PC-3 (cell line): ENCODE data around the gene GNB5. TPM values are rescaled to one million over a fixed set of nuclear protein-coding genes. Genes with fewer than 3 reads are reported as not detected.

ENCODE experiments used
- ATAC-seq: fragments of 200-7000 bp; cut with Tn5 transposase; 2 replicates; pipeline ENCODE4 v1.9.1; 2020; ENCODE audit warnings: mild to moderate bottlenecking, moderate library complexity
- BruUV-seq: library from RNA; stranded (reverse); fragments of 400-500 nt; replicated peaks from 2 replicates; lab custom pipeline; 2021; lab: Mats Ljungman, UMichigan
- CTCF ChIA-PET: fragments of 300-600 bp; sonication (Branson Sonifier 250); formaldehyde crosslinking; loops from one replicate; lab custom pipeline; 2022; ENCODE audit warnings: antibody characterized with exemption; lab: Charles Lee
- POLR2A ChIA-PET: fragments of 300-600 bp; sonication (Branson Sonifier 250); formaldehyde crosslinking; loops from one replicate; lab custom pipeline; 2022; ENCODE audit warnings: antibody characterized with exemption; ENCODE audit not compliant: unreplicated experiment; lab: Charles Lee
- DNase-seq: peaks from one replicate; pipeline ENCODE4 v3.0.0-alpha.2; 2015
- H2AFZ ChIP-seq: fragments of 300-600 bp; sonication (generic); 2 replicates; pipeline ENCODE4 v1.6.0; 2016; ENCODE audit warnings: antibody characterized with exemption, low read length
- H3F3A ChIP-seq: fragments of 300-600 bp; sonication (generic); one replicate; pipeline ENCODE4 v1.6.0; 2017; ENCODE audit warnings: antibody characterized with exemption, low read length, control low read depth, mild to moderate bottlenecking; ENCODE audit not compliant: unreplicated experiment
- H3K27ac ChIP-seq: fragments of 300-600 bp; sonication (generic); 2 replicates; pipeline ENCODE4 v1.5.1; 2016; ENCODE audit warnings: mild to moderate bottlenecking, low read length
- H3K27me3 ChIP-seq: fragments of 300-600 bp; sonication (generic); 2 replicates; pipeline ENCODE4 v1.6.1; 2016; ENCODE audit warnings: low read length, mixed read lengths
- H3K36me3 ChIP-seq: fragments of 300-600 bp; sonication (generic); 2 replicates; pipeline ENCODE4 v1.6.1; 2016; ENCODE audit warnings: low read depth, mixed run types, low read length, mixed read lengths
- H3K4me1 ChIP-seq: fragments of 300-600 bp; sonication (generic); 2 replicates; pipeline ENCODE4 v1.5.1; 2016; ENCODE audit warnings: low read length; ENCODE audit not compliant: insufficient read depth
- H3K4me2 ChIP-seq: fragments of 300-600 bp; sonication (generic); 2 replicates; pipeline ENCODE4 v1.6.0; 2016; ENCODE audit warnings: low read length
- H3K4me3 ChIP-seq: fragments of 300-600 bp; sonication (generic); 2 replicates; pipeline ENCODE4 v1.5.1; 2016; ENCODE audit warnings: mild to moderate bottlenecking, low read length, mixed read lengths
- H3K79me2 ChIP-seq: fragments of 300-600 bp; sonication (generic); 2 replicates; pipeline ENCODE4 v1.6.1; 2017; ENCODE audit warnings: low read length, mixed read lengths
- H3K9ac ChIP-seq: fragments of 300-600 bp; sonication (generic); 2 replicates; pipeline ENCODE4 v1.6.0; 2016; ENCODE audit warnings: mild to moderate bottlenecking, low read length
- H3K9me2 ChIP-seq: fragments of 300-600 bp; sonication (generic); replicated peaks from 2 replicates; pipeline ENCODE4 v1.6.1; 2016; ENCODE audit warnings: mixed run types, low read length, mixed read lengths
- H3K9me3 ChIP-seq: fragments of 300-600 bp; sonication (generic); 2 replicates; pipeline ENCODE4 v1.6.1; 2016; ENCODE audit warnings: low read length, mixed read lengths
- H4K20me1 ChIP-seq: fragments of 300-600 bp; sonication (generic); 2 replicates; pipeline ENCODE4 v1.6.1; 2016; ENCODE audit warnings: low read length, mixed read lengths
- EZH2 ChIP-seq: fragments of 300-600 bp; sonication (generic); IDR thresholded peaks from one replicate; pipeline ENCODE4 v1.6.1; 2017; ENCODE audit warnings: antibody characterized with exemption, mild to moderate bottlenecking, low read length; ENCODE audit not compliant: unreplicated experiment
- EZH2phosphoT487 ChIP-seq: fragments of 300-600 bp; sonication (generic); IDR thresholded peaks from 2 replicates; pipeline ENCODE4 v1.6.1; 2018; ENCODE audit warnings: mild to moderate bottlenecking, antibody characterized with exemption, low read length, borderline replicate concordance
- intact Hi-C: fragments of 100-400 bp; cut with micrococcal nuclease; formaldehyde crosslinking; loops from 2 replicates; pipeline ENCODE4 v1.9.0; 2023
- total RNA-seq: library from RNA; depleted of rRNA; stranded (reverse); fragments of >200 nt; gene quantifications from 2 replicates; pipeline ENCODE4 v1.2.3, GENCODE V29; 2014
- TF ChIP-seq, protein P1 (sequence below): fragments of 300-600 bp; sonication (generic); conservative IDR thresholded peaks from 2 replicates; pipeline ENCODE4 v1.5.1; 2017; ENCODE audit warnings: antibody characterized with exemption, low read depth, mild to moderate bottlenecking, low read length

Gene GNB5
- total RNA-seq, 1 experiment from 2014 or later = 49.3 TPM

DNA sequence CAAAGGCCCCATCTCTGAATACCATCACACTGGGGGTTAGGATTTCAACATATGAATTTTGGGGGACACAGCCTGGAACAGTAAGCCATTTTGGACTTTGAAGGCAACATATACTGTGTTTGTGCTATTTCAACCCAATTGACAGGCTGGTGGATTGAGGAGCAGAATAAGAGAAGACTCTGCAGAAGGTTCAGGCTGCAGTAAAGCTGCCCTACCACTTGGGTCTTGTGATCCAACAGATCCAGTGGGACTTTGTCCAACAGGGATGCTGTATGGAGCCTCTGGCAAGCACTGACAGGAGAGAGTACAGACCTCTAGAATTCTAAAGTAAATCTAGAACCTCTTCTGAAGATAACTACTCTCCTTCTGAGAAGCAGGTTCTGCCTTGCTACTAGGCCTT is 77.5 kb downstream of the GNB5 start:
- Histone ChIP-seq H3K79me2 (no peaks in the 10 kb centered on the region), H3F3A (no peaks in the 10 kb centered on the region), H4K20me1 (no peaks in the 10 kb centered on the region), H3K36me3 (no peaks in the 10 kb centered on the region), H2AFZ (no peak overlapping the region), H3K9me3 (no peaks in the 10 kb centered on the region), H3K4me1 (no peaks in the 10 kb centered on the region), H3K4me2 (no peak overlapping the region), H3K9me2 (no peaks in the 10 kb centered on the region), H3K27ac (no peak overlapping the region), H3K4me3 (no peak overlapping the region), H3K27me3 (no peaks in the 10 kb centered on the region), H3K9ac (no peak overlapping the region)
- intact Hi-C loops = no loop called here
- TF ChIP-seq, protein P1, sequence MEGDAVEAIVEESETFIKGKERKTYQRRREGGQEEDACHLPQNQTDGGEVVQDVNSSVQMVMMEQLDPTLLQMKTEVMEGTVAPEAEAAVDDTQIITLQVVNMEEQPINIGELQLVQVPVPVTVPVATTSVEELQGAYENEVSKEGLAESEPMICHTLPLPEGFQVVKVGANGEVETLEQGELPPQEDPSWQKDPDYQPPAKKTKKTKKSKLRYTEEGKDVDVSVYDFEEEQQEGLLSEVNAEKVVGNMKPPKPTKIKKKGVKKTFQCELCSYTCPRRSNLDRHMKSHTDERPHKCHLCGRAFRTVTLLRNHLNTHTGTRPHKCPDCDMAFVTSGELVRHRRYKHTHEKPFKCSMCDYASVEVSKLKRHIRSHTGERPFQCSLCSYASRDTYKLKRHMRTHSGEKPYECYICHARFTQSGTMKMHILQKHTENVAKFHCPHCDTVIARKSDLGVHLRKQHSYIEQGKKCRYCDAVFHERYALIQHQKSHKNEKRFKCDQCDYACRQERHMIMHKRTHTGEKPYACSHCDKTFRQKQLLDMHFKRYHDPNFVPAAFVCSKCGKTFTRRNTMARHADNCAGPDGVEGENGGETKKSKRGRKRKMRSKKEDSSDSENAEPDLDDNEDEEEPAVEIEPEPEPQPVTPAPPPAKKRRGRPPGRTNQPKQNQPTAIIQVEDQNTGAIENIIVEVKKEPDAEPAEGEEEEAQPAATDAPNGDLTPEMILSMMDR = no peak
- no peak for TF ChIP-seq EZH2
- no peak for TF ChIP-seq EZH2phosphoT487
- no peak for DNase-seq
- POLR2A ChIA-PET = no interaction called here
- no TSS peak for BruUV-seq
- ATAC-seq = no peak
- CTCF ChIA-PET = interaction anchor here (0.5 kb wide), 1 partner anchor 93 kb away, joined by 8 read pairs; no protein-coding TSS in a partner anchor

DNA sequence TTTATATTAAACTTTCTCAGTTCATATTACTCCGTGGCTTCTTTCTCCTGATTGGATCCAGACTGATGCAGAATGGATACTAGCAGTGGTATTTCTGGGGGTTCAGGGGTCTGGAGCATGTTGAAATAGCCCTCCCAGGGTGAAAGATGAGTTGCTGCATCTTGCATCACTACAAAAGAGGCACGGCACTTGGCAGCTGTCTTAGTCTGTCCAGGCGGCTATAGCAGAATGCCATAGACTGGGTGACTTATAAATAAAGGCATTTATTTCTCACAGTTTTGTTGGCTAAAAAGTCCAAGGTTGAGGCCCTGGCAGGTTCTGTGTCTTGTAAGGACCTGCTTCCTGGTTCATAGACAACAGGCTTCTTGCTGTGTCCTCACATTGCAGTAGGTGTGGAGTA is 78.0 kb downstream of the GNB5 start:
- Histone ChIP-seq H3K4me1 (no peaks in the 10 kb centered on the region), H3K4me2 (no peak overlapping the region), H3K9ac (no peak overlapping the region), H3K79me2 (no peaks in the 10 kb centered on the region), H3K9me2 (no peaks in the 10 kb centered on the region), H3K36me3 (no peaks in the 10 kb centered on the region), H3K9me3 (no peaks in the 10 kb centered on the region), H2AFZ (no peak overlapping the region), H3K4me3 (no peak overlapping the region), H3F3A (no peaks in the 10 kb centered on the region), H4K20me1 (no peaks in the 10 kb centered on the region), H3K27ac (no peak overlapping the region), H3K27me3 (no peaks in the 10 kb centered on the region)
- ChIA-PET POLR2A (no interaction called here), CTCF (no interaction called here)
- no peak for TF ChIP-seq EZH2
- TF ChIP-seq, protein P1 = no peak
- intact Hi-C loops = no loop called here
- no peak for DNase-seq
- no peak for ATAC-seq
- BruUV-seq = no TSS peak

GRCh38 chr15:52112203-52112750 is 78.9 kb downstream of the GNB5 start:
- CTCF ChIA-PET = no interaction called here
- Histone ChIP-seq H3K9ac (peak overlapping the region; percentile 37), H3K27me3 (no peaks in the 10 kb centered on the region), H3K9me2 (no peaks in the 10 kb centered on the region), H3K4me1 (no peaks in the 10 kb centered on the region), H3K36me3 (no peaks in the 10 kb centered on the region), H3K27ac (no peak overlapping the region), H3K4me3 (peak overlapping the region; percentile 56), H3K4me2 (peak overlapping the region; percentile 75), H2AFZ (peak overlapping the region; percentile 76), H3K9me3 (no peaks in the 10 kb centered on the region), H4K20me1 (no peaks in the 10 kb centered on the region), H3F3A (no peaks in the 10 kb centered on the region), H3K79me2 (no peaks in the 10 kb centered on the region)
- POLR2A ChIA-PET = no interaction called here
- TF ChIP-seq, protein P1 = no peak
- TF ChIP-seq EZH2phosphoT487 (no peak), EZH2 (no peak)
- DNase-seq (no peak), ATAC-seq (peak; percentile 77)
- intact Hi-C loops = no loop called here
- BruUV-seq = no TSS peak
